RWPE2 (cell line): ENCODE measurements around the gene DTWD2.

Experiments
- ATAC-seq: fragments of 200-7000 bp; cut with Tn5 transposase; 3 replicates; pipeline ENCODE4 v1.9.1; 2021; ENCODE audit warnings: low read depth
- DNase-seq: peaks from one replicate; pipeline ENCODE4 v3.0.0-alpha.2; 2020; ENCODE audit warnings: low spot score
- H3K27ac ChIP-seq: fragments of 450-650 bp; 2 replicates; pipeline ENCODE4 v1.5.1; 2017; ENCODE audit warnings: mild to moderate bottlenecking; ENCODE audit not compliant: poor library complexity, severe bottlenecking
- H3K27me3 ChIP-seq: fragments of 250-450 bp; sonication (Bioruptor Pico); 2 replicates; pipeline ENCODE4 v1.5.1; 2021; ENCODE audit warnings: mild to moderate bottlenecking, moderate library complexity; ENCODE audit not compliant: insufficient read depth, poor library complexity, severe bottlenecking
- H3K36me3 ChIP-seq: fragments of 250-450 bp; sonication (Bioruptor Pico); 2 replicates; pipeline ENCODE4 v1.5.1; 2020; ENCODE audit warnings: low read depth, mild to moderate bottlenecking, moderate library complexity
- H3K4me1 ChIP-seq: fragments of 250-450 bp; sonication (Bioruptor Pico); 2 replicates; pipeline ENCODE4 v1.5.1; 2021; ENCODE audit warnings: mild to moderate bottlenecking, moderate library complexity; ENCODE audit not compliant: insufficient read depth, poor library complexity, severe bottlenecking
- H3K4me3 ChIP-seq: fragments of 250-450 bp; sonication (Bioruptor Pico); 2 replicates; pipeline ENCODE4 v1.5.1; 2021; ENCODE audit warnings: mild to moderate bottlenecking, moderate library complexity; ENCODE audit not compliant: severe bottlenecking
- H3K9me3 ChIP-seq: fragments of 250-450 bp; sonication (Bioruptor Pico); 2 replicates; pipeline ENCODE4 v1.5.1; 2021; ENCODE audit warnings: mild to moderate bottlenecking, moderate library complexity; ENCODE audit not compliant: severe bottlenecking
- TF ChIP-seq, protein P1 (sequence below): fragments of 450-650 bp; IDR thresholded peaks from one replicate; pipeline ENCODE4 v1.5.1; 2017; ENCODE audit warnings: mild to moderate bottlenecking, moderate library complexity; ENCODE audit not compliant: poor library complexity, severe bottlenecking

DTWD2 gene, protein sequence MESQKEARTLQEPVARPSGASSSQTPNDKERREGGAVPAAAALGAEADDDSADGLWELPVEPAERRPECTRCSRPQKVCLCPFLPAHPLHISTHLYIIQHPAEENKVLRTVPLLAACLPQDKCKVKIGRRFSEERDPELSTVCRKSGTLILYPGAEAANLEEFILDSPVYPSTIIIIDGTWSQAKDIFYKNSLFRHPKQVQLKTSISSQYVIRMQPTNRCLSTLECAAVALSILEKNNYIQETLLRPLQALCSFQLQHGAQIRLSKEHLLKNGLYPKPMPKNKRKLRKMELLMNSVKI

DNA sequence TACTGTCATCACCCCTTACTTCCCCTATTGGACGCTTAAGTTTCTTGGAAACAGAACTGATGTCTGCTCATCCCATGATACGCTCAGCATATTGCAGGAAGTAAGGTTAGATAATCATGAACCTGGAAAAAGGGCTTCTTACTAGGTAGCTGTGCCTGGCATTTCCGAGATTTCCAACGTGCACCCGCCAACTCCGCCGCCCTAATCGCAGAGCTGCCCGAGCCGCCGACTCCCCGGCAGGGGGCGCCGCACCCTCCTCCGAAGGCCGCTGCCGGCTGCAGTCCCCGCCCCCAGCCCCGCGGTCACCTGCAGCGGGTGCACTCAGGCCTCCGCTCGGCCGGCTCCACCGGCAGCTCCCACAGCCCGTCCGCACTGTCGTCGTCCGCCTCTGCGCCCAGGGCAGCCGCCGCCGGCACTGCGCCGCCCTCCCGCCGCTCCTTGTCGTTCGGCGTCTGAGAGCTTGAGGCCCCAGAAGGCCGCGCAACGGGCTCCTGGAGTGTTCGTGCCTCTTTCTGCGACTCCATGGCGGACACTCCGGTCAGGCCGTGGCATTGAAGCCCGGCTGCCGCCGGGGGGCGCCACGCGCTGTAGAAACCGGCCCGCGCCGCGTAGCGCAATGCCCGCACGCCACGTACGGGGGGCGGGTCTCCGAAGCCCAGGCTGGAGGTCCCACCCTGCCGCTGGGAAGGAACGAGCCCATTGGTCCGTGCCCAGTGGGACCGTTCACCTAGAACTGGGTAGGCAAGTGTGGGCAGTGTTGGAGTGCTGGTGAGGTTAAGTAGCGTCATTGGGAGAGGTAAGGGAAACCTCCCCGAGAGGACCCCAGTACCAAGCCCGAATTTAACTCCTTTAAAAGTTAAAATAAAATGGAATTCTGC is at the start of gene DTWD2:
TSS of gene DTWD2 (minus strand) at position 560 of the 878 bp plus-strand sequence. CDS start at position 524, 36 bp downstream.
- ATAC-seq (peak; percentile 95), DNase-seq (peak; percentile 96)
- Histone ChIP-seq H3K36me3 (no peaks in the 10 kb centered on the region), H3K4me1 (peaks cover 20% of the 10 kb centered on the region), H3K4me3 (peak within 1 kb of the TSS; percentile 78), H3K27ac (peak within 1 kb of the TSS; percentile 50), H3K9me3 (no peaks in the 10 kb centered on the region), H3K27me3 (no peaks in the 10 kb centered on the region)
- TF ChIP-seq, protein P1, sequence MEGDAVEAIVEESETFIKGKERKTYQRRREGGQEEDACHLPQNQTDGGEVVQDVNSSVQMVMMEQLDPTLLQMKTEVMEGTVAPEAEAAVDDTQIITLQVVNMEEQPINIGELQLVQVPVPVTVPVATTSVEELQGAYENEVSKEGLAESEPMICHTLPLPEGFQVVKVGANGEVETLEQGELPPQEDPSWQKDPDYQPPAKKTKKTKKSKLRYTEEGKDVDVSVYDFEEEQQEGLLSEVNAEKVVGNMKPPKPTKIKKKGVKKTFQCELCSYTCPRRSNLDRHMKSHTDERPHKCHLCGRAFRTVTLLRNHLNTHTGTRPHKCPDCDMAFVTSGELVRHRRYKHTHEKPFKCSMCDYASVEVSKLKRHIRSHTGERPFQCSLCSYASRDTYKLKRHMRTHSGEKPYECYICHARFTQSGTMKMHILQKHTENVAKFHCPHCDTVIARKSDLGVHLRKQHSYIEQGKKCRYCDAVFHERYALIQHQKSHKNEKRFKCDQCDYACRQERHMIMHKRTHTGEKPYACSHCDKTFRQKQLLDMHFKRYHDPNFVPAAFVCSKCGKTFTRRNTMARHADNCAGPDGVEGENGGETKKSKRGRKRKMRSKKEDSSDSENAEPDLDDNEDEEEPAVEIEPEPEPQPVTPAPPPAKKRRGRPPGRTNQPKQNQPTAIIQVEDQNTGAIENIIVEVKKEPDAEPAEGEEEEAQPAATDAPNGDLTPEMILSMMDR: peak; percentile 100

DNA sequence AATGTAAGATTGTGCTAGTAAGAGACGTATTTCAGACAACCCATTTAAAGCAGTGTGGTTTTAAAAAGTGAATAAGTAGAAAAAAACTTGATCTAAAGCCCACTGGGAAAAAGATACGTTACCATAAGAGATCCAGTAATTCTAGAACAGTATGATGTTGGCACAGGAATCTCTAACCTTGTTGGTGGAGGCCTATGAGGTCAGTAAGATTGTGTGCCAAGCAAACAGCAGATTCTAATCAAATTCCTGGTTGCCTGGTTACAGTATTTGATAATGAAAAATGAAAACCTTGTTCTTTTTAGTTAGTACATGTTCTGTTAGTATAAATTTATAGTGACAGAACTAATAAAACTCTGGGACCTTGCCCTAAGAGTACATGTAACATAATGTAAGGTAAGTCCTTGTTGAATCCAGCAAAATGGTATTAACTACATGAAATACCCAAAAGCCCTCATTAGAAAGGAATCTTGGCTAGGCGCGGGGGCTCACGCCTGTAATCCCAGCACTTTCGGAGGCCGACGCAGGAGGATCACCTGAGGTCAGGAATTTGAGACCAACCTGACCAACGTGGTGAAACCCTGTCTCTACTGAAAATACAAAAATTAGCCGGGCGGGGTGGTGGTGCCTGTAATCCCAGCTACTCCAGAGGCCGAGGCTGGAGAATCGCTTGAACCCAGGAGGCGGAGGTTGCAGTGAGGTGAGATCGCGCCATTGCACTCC is 49.3 kb upstream of the DTWD2 start:
- no peaks in the 10 kb centered on the region for H3K9me3 ChIP-seq
- TF ChIP-seq, protein P1: no peak
- no peaks in the 10 kb centered on the region for H3K36me3 ChIP-seq
- DNase-seq: no peak
- no peak overlapping the region for H3K27ac ChIP-seq
- no peaks in the 10 kb centered on the region for H3K27me3 ChIP-seq
- H3K4me1 ChIP-seq: peaks cover 11% of the 10 kb centered on the region
- no peak for ATAC-seq
- H3K4me3 ChIP-seq: no peak overlapping the region

DNA sequence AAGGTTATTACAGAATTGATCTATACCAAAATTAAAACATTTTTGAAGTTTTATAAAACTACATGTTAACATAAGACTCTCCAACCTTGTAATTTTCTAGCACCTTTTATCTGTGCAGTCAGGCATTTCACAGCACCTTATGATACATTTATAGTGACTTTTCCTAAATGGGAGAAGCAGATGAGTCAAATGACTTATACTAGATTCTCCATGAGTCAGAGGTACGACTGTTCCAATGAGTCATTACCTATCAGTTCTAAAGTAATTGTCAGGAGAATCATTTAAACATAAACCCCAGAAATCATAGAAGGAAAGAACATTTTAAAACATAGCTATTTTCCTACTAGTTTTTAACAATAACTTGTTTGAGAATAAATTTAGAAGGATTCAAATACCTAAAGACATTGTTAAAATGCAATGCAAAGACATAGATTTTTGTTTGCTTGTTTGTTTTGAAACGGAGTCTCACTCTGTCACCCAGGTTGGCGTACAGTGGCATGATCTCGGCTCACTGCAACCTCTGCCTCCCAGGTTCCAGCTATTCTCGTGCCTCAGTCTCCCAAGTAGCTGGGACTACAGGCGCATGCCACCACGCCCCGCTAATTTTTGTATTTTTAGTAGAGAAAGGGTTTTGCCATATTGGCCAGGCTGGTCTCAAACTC is 47.9 kb upstream of the DTWD2 start:
- Histone ChIP-seq H3K27ac (no peak overlapping the region), H3K4me3 (no peak overlapping the region), H3K27me3 (no peaks in the 10 kb centered on the region), H3K9me3 (no peaks in the 10 kb centered on the region), H3K4me1 (peaks cover 11% of the 10 kb centered on the region), H3K36me3 (no peaks in the 10 kb centered on the region)
- TF ChIP-seq, protein P1: no peak
- DNase-seq: no peak
- ATAC-seq: peak; percentile 99

DNA sequence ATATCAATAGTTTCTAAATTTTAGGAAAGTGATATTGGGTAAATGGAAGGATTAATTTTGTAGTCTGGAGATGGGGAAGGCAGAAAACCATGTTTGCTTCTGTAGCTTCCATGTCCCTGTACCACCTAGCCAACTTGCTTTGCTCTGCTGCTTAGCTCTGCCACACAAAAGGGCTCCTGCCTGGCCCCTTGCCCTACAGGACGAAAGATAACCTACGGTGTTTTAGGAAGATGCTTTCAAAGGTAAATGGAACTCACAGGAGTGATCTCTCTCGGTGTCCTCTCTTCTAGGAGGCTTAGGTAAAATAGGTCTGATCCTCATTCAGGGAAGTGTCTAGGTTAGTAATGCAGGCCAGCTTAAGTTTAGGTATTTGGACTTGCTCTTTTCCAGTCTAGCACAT is 44.8 kb upstream of the DTWD2 start:
- no peak overlapping the region for H3K4me3 ChIP-seq
- no peak for ATAC-seq
- TF ChIP-seq, protein P1: no peak

More for the DNA sequence above, 44.8 kb upstream of the DTWD2 start:
- DNase-seq: no peak
- Histone ChIP-seq H3K9me3 (no peaks in the 10 kb centered on the region), H3K27me3 (no peaks in the 10 kb centered on the region), H3K36me3 (no peaks in the 10 kb centered on the region), H3K27ac (no peak overlapping the region), H3K4me1 (peaks cover 11% of the 10 kb centered on the region)
